ENCODE results near the gene LMNB1.
A peak's percentile ranks its signal among the peaks of the same experiment; 100 is the strongest.
"Not testable (repeated sequence)": the region's sequence is repeated elsewhere in the genome, so short reads cannot be mapped to it uniquely, and the experiment has no call there.

LMNB1 gene

DNA sequence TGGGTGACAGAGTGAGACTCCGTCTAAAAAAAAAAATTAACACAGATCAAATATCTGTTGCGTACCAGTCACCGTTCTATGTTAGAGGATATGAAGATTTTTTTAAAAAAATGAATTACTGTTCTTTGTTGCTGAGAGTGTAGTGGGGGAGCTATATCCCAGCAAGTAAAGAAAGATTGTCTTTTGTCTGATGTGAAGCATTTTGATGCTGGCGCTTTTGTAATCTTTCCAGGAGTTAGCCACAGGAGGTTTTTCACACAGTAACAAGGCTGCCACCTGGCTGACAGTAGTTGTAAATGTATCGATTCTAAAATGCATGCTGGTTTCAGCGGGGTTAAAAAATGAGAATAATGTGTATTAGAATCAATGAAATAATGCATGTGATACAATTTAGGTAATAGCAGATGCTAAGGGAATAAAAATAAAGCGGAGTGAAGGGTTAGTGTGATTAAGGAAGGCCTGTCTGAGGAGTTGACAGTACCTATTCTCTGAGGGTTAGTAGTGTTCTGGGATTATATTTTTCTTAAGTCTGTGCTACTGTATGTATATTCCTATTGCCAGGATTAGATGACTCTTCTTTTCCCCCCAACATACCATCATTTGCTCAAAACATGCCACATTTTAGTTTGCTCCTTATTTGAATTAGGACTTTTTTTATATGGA, 3.4 kb downstream of the LMNB1 start:
- peak; percentile 77 to 80 for DNase-seq

DNA sequence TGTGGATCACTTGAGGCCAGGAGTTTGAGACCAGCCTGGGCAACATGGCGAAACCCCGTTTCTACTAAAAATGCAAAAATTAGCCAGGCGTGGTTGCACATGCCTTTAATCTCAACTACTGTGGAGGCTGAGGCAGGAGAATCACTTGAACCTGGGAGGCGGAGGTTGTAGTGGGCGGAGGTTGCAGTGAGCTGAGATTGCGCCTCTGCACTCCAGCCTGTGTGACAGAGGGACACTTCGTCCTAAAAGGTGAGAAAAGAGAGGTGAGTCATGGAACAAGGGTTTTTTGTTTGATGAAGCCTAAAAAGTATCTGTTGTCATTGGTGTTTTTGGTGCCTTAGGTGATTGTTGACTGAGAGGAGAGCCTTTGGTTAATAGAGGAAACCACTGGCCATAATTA, 11.5 kb downstream of the LMNB1 start:
- not testable (repeated sequence) for DNase-seq

DNA sequence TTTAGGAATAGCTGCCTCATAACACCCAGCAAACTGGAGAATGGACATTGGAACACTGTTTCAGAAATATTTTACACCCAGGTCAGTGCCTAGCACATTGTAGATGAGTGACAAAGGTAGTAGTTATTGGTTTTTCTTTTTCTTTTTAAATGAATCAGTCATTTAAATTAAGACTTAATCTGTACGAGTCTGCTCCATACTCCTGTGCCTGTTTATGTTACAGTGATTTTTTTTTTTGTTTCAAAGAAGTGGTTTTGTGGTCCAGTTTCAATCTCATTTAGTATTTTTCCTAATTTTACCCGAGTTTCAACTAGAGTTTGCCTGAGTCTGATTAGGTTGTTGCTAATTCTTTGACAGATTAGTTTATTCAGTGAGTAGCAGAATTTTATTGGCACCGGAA, 16.2 kb downstream of the LMNB1 start:
- DNase-seq: no peak

DNA sequence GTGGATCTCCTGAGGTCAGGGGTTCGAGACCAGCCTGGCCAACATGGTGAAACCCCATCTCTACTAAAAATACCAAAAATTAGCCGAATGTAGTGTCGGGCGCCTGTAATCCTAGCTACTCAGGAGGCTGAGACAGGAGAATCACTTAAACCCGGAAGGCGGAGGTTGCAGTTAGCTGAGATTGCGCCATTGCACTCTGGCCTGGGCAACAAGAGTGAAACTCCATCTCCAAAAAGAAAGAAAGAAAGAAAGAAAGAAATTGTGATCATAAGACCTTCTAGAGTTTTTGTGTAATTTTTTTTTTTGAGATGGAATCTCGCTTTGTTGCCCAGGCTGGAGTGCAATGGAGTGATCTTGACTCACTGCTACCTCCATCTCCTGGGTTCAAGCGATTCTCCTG, 16.7 kb downstream of the LMNB1 start:
- DNase-seq: not testable (repeated sequence)

DNA sequence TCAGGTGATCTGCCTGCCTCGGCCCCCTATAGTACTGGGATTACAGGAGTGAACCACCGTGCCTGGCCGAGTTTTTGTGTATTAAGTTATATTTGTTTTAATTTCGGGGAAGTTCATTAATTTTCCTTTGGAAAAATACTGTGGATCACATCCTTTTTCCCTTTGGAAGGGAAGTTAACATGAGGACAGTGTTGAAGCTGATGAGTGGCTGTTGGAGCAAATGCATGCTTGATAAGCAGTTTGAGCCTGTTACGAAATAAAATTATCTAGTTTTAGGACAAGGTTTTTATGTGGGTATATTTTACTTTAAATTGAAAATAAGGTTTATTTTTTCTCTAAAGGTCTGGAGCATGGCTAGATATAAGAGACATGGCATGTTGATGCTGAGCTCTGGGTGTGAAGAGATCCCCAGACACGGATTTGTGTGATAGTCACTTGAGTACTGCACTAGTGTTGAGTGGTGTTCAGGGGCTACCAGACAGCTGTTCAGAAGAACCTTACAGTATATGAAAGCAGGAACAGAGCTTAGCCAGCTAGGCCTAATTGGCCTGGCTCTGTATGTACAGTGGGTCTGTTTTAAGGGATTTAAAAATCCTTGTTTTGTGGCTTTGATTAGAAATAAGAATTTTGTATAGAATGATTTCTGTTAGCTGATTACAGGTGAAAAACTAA, 17.4 kb downstream of the LMNB1 start:
- no peak for DNase-seq

DNA sequence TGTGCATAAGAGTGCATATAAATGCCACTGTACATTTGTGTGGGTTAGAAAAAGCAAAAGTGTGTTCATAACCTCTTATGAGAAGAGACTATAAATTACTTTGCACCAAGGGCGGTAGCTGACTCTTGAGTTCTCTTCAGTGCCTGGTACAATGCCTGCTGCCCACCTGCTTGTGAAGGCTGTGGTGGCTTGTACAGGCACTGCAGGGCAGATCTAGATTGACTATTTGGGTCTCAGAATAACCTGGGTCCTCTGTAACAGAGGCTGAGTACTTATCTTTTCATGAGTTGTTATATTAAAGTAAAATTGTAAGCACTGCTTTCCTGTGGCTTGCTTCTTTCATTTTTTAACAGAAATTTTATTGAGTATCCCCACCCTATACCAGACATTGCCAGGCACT, 22.8 kb downstream of the LMNB1 start:
- no peak for DNase-seq

DNA sequence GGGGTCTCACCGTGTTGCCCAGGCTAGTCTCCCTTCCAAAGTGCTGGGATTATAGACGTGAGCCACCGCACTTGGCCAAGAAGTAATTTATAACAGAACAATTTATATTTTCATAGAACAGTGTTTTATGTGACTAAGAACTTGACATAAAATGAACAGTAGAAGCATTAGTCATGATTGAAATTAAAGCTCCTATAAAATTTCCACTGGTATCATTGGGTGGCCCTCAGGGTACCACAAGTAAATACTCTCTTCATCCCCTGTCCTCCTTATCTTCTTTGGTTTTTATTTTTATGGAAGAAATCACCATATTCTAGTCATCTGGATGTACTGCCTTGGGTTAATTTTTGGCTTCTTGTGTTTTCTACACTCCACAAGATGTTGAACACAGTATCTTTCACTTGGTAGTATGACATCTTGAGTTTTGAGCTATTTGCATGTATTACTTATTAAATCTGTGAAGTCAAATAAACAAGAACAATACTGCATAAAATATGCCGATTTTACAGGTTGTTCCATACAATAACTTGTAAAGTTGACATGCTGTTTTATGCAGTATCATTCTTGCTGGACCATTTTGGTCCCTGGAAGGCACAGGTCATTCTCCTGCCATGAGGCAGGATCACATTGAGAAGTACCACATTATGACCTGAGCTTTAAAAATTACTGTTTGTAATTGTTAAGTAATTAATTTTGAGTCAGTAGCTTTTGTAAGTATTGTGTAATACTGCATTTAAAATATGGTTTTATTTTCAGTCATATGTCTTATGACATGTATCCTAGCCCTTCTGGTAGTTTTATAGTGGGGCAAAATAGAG, 24.4 kb downstream of the LMNB1 start:
- DNase-seq: no peak

DNA sequence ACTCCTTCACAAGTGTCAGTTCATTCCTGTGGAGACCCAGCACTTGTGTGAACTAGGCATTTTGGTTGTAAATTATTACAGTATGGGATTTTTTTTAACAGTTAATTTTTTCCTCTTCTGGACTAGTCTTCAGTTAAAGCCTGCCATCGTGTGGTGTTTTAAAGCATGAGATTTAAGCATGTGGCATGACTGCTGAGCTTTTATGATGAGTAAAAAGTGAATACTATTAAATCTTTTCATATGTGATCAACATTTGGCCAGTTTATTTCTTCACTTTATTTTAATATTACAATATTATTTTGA, 25.0 kb downstream of the LMNB1 start:
- DNase-seq: peak; percentile 16 to 23

DNA sequence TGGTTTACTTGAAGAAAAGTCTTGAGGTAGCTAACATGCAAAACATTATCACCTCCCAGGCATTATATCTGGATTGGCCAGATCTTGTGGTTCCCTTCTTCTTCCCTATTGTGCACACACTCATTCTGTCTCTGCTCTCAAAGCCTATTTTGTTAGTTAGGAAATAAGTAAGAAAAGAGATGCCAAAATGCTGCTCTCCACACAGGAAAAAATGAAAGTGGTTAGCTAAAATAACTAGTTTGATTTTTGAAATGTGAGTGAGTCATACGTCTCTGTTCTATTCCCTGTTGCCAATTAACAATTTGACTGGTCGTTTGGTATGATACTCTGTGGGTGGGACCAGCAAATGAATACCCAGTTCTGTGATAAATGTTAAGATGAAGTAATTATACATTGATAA, 28.1 kb downstream of the LMNB1 start:
- DNase-seq: no peak

DNA sequence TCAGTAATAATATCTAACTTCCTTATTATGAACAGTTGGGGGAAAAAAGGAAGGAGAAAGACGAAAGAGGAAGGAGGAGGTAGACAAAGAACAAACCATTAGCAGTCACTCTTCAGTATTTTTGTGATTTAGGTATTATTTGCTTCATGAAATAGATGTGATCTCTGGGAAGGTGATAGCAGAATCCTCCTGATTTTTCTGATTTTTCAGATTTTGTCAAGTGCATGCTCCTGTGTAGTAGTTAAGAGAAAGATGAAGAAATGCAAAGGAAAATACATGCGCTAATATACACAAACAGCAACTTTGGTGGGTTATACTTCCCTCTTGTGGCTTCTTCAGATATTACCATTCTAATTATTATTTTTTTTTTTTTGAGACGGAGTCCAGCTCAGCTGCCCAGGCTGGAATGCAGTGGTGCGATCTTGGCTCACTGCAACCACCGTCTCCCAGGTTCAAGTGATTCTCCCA, 31.6 kb downstream of the LMNB1 start:
- DNase-seq: peak; percentile 53 to 72

DNA sequence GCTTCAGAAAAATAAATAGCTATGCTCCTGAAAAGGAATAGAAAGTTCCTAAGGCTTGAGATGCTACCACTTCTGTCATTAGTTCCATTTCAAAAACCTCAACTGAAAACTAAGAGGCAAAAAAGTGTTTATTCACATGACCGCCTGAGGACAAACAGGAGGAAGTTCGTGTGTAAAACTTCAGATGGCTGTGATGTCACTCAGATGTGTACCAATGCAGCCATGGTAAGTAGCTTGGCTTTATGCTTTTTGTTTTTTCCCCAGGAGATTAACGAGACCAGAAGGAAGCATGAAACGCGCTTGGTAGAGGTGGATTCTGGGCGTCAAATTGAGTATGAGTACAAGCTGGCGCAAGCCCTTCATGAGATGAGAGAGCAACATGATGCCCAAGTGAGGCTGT, 33.0 kb downstream of the LMNB1 start:
- no peak for DNase-seq

DNA sequence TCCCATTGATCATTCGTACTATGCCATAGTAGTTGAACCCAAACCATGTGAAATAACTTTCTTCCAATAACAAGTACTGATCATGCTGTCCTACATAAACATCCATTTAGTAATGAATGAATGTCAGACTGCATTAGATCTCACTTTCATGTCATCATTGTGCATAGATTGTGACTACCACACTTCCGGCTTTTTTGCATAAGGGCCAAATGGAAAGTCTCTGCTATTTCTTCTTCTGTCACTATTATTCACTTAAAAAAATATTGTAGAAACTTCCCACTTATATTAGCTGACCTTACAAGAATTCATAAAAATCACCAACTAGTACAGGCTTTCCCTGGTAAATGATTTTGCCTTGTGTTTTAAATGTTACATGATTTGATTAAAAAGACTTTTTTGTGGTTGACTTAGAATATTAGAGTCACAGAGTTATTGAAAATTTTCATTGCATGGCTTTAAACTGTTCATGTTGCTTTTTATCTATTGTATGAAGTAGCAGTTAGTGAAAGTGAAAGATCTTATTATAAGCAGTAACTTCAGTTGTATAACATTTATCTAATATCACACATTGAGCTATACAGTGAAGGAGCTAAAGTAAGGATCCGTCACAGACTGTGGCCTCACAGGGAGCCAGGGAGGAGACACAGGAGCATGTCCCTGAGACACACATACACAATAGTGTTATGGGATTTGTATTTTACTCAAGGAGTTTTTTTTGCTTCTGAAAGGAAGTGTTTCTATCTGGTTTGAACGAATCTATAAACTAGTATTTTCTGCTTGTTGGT, 33.9 kb downstream of the LMNB1 start:
- no peak for DNase-seq

DNA sequence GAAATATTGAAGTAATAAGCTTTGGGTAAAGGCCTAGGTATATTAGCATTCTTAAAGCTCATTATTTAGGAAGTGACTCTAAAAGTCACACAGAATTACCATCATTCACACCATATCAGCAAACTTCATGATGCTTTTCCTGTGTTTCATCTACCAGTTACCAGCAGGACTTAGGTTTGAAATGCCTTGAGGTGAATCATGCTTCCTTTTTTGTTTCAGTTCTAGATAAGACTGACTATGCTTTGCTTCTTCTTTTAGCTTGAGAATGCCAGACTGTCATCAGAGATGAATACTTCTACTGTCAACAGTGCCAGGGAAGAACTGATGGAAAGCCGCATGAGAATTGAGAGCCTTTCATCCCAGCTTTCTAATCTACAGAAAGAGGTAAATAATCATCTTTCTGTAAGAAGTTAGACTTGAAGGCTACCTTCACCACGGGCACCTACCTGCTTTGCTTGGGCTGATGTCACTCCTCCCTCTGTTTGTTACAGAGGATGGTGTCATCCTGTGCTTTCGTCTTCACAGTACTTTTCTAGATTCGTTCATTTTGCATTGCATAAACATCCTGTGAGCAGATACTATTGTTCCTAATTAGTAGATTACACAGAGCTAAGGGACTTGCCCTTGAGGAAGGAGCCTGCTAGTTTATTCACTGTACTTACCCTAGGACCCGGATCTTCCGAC, 34.7 kb downstream of the LMNB1 start:
- DNase-seq: no peak

DNA sequence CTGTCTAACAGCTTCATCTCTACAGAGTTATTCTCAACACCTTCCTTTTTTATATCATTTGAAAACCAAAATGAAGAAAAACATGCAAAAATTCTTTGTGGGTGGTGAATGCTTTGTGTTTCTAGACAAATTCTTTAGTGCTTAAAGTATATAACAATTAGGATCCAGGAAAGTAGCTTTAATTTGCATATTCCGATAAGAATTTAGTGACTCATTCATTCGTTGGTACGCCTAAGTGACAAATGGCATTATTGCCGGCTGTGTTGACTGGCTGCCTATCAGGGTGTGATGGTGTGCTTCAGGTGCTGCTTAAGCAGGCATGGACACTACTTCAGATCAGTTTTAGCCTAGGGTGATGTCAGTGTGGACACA, 35.2 kb downstream of the LMNB1 start:
- DNase-seq: no peak

DNA sequence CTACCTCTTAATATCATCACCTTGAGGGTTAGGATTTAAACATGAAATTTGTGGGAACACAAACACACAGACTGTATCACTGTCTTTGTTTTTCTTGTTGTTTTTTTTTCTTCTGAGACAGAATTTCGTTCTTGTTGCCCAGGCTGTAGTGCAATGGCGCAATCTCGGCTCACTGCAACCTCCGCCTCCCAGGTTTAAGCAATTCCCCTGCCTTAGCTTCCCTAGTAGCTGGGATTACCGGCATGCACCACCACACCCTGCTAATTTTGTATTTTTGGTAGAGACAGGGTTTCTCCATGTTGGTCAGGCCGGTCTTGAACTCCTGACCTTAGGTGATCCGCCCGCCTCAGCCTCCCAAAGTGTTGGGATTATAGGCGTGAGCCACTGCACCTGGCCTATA, 36.9 kb downstream of the LMNB1 start:
- not testable (repeated sequence) for DNase-seq

DNA sequence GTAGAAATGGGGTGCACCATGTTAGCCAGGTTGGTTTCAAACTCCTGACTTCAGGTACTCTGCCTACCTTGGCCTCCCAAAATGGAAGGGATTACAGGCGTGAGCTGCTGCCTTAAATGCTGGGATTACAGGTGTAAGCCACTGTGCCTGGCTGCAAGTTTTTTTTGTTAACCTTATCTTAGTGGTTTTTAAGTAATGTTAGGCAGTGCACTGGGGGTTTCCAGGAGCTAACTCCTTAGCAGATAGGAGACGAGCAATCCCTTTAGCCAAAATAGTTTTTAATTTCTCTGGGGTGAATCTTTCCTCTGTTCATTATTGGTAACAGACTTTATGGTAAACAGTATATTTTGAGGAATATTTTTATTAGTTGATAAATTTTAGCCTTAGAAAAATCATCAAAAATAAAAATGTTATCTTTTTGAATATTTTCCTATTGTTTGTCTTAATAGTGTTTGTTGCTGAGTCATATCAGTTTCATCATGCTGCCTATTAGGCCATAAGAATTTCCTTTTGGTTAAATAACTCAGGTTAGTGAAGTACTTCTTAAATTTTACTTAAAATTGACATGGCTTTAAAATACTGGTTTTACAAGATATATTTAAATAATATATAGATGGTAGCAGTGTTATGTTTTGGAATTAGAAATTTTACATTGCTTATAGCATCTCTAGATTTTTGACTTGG, 37.9 kb downstream of the LMNB1 start:
- DNase-seq: peak in 1 of 2 experiments; percentile 19

DNA sequence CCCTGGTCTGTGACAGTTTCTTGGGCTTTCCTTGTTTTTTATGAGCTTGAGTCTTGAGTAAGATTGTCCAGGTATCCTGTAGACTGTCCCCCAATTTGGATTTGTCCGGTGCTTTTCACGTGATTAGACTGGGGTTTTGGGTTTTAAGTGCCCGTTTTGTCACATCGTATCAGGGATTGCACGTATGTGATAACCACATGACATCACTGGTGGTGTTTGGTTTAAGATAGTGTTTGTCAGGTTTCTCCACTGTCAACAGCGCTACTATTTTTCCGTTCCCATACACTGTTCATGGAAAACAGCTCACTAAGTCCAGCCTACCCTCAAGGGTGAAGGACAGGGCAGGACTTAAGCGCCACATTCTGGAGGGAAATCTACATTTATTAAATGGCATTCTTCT, 39.7 kb downstream of the LMNB1 start:
- DNase-seq: no peak

DNA sequence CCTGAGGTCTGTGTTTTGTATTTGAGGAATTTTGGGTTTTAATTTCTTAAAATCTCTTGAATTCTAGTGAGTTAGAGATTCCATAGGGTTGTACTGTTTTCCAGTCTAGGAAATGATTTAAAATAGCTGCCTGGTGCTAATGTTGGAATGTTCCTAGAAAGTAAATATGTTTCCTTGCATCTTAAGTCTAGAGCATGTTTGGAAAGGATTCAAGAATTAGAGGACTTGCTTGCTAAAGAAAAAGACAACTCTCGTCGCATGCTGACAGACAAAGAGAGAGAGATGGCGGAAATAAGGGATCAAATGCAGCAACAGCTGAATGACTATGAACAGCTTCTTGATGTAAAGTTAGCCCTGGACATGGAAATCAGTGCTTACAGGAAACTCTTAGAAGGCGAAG, 41.8 kb downstream of the LMNB1 start:
- DNase-seq: no peak

DNA sequence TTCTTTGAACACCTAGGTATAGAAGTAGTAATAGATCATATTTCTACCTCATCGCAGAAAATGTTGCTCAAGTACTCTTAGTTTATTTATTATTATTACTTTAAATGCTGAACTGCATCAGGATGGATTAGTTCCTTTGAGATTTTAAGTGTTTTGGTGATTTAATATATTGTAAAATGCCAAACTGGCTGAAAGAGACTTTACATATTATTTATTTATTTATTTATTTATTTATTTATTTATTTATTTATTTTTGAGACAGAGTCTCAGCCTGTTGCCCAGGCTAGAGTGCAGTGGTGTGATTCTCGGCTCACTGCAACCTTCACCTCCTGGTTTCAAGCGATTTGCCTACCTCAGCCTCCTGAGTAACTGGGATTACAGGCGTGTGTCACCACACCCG, 42.3 kb downstream of the LMNB1 start:
- no peak for DNase-seq

DNA sequence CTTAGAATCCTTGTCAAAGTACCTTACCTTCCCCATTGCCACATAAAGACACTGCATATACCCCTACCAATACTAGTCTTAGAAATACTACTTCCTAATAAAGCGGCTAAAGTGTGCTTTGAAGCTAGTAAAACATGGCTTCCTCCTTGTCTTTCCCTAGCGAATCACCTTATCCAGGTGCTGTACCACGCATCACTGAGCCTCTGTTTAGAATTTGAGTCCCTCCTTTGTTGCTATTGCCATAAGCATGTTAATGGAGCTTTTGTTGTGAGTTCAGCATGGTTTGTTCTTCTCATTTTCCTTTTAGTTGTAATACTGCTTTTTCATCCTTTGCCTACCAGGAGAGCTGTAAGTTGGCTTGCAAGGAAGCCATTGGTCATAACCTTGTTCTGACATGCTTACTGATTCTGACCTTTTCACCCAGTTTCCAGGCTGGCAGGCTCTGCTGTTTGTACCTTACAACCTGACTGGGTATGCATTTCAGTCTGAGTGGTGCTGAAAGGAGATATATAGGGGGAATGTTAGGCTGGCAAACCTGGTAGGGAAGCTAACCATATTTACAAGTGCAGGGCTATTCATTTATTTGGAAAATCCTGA, 49.8 kb downstream of the LMNB1 start:
- DNase-seq: no peak

DNA sequence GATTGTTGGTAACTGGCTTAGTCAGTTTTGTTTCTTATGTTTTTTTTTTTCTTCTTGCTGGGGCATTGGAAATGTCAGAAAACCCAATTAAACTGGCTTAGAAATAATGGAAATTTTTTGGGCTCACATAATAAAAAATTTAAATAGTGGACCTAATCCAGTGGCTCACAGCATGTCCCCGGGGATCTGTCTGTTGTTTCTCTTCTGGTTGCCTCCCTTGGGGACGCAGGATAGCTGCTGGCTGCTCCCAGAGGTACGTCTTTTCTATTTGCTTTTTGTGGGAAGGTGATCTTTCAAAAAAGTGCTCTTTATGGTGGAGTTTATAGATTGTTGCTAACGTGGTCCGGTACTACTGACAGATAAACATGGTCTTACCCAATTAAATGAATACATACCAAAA, 52.2 kb downstream of the LMNB1 start:
- DNase-seq: no peak

DNA sequence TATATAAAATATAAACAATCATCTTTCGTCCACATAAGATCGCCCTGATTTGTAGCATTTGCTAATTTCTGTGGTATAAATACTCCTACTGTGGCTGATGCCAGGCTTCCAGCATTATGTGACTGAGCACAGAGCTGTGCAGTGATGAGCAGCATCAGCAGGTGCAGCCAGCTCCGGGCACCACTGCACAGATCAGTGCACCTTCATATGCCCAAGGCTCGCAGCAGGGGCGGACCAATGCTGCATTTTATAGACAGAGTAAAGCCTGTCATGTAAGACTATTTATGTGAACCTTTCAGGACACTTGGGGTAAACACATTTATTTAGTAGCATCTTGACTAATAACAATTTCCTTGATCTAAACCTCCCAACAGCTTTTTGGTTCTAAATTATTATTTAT, 53.1 kb downstream of the LMNB1 start:
- DNase-seq: no peak

Measured in AML-193 (cell line).